Activated naive CD4-positive, alpha-beta T cell (primary cell): ENCODE data around the gene RASAL2.
"Not testable (repeated sequence)": the region's sequence is repeated elsewhere in the genome, so short reads cannot be mapped to it uniquely, and the experiment has no call there.

ENCODE experiments used
- DNase-seq, 4 experiments: peaks; one replicate each; lab custom pipeline; 2025; lab: John Stamatoyannopoulos, UW

Gene RASAL2

DNA sequence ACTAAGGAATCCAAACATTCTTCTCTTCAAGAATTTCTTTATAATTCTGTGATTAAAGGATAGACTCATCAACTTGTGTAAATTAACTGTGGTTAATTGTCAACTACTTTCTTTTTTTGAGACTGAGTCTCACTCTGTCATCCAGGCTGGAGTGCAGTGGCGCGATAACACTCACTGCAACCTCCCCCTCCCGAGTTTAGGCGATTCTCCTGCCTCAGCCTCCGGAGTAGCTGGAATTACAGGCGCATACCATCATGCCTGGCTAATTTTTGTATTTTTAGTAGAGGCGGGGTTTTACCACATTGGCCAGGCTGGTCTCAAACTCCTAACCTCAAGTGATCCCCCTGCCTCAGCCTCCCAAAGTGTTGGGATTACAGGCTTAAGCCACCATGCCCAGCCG, 296.4 kb downstream of the RASAL2 start:
- DNase-seq: not testable (repeated sequence)

GRCh38 chr1:178393370-178393769, 299.5 kb downstream of the RASAL2 start:
- DNase-seq: no peak

DNA sequence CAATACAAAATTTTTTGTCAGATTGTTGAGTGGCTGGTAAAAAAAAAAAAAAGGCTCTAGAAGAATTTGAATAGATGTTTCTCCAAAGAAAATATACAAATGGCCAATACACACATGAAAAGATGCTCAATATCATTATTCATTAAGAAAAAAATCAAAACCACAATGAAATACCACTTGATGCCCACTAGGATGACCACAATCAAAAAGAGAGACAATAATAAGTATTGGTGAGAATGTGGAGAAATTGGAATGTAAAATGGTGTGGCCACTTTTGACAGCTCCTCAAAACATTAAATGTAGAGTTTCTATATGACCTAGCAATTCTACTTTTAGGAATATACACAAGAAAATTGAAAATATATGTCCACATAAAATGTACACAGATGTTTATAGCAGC, 302.9 kb downstream of the RASAL2 start:
- DNase-seq: no peak

- no peak for DNase-seq
These were observed 303.8 kb downstream of the RASAL2 start for GRCh38 chr1:178397678-178398077.

DNA sequence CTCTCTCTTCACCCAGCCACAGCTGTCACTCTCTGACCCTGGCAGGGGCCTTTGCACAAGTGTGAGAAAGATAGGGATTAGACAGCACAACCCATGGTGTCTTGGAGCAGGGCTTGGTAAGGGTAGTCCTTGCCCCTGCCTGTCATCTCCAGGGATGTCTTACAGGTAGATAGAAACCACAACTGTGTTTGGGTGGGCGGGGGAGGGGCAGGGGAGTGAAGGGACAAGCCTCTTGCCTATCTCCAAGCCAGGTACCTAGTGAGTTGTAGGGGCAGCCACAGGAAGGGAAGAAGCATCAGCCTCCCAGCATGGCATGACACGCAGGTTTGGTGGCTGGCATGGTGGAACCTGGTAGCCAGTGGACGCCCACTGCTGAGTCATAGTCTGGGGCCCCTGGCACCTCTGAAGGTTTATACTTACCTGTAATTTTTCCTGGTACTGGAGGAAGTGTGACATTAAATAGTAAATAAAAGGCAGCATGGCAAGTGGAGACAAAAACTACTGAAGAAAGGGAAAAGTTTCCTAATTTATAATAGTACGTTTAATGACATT, 305.3 kb downstream of the RASAL2 start:
- no peak for DNase-seq

GRCh38 chr1:178405137-178405536, 311.2 kb downstream of the RASAL2 start:
- no peak for DNase-seq

DNA sequence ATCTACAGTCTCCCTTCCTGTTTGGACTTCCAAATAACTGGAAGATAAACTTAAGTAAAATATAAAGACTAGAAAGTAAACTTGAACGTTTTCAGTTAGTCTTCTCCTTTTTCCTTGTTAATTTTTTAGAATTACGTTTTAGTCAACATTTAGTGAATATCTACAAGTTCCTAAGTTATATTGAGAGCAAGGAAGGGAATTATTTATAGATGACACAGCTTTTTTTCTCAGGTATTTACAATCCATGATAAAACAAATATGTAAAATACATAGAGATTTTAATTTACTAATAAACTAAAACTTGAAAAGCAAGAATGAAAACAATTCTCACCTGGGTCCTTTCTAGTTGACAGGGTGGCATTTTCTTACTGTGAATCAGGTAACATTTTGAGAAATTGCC, 313.3 kb downstream of the RASAL2 start:
- no peak for DNase-seq

DNA sequence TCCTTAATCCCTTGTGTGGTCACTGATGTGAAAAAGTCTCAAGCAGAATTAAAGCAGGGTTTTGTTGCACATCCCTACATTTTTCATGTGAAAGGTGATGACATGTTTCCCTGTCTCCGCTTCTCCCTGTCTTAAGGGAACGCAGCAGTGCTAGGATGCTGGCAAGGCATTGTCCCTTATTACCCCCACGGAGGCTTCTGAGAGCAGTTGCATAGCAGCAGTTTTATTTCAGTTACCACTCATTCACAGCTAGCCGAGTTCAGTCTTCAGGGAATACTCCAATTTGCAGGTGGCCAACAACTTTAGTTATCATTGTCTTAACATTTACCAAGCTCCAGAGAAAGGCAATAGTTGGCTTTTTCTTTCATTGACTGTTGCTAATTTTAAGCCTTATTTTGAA, 313.8 kb downstream of the RASAL2 start:
- no peak for DNase-seq

DNA sequence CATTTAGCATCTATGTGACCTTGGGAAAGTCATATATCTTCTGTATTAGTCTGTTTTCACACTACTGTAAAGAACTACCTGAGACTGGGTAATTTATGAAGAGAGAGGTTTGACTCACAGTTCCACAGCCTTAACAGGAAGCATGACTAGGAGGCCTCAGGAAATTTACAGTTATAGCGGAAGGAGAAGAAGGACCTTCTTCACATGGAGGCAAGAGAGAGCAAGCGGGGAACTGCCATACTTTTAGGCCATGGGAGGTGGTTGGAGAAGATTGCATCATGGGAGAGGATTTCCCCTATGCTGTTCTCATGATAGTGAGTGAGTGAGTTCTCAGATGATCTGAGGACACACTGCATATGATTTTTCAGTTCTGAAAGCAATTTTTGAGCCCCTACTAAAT, 315.0 kb downstream of the RASAL2 start:
- no peak for DNase-seq

GRCh38 chr1:178409541-178409940, 315.6 kb downstream of the RASAL2 start:
- no peak for DNase-seq

GRCh38 chr1:178411756-178412399, 318.0 kb downstream of the RASAL2 start:
- DNase-seq: no peak

- DNase-seq: no peak
These were observed 318.5 kb downstream of the RASAL2 start for GRCh38 chr1:178412400-178412770.

DNA sequence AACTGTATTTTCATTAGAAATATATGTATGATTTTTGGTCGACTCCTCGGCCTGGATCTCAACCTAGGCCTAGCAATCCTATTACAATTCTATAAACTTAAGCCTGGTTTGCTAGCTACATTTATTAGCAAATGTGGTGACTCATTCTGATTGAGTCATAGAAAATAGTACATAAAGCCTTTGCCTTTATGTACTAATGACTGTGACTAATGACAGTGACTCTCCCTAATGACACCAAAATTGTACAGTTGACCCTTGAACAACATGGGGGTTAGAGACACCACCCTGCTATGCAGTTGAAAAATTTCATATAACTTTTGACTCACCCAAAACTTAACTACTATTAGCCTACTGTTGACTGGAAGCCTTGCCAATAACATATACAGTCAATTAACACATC, 324.0 kb downstream of the RASAL2 start:
- no peak for DNase-seq

DNA sequence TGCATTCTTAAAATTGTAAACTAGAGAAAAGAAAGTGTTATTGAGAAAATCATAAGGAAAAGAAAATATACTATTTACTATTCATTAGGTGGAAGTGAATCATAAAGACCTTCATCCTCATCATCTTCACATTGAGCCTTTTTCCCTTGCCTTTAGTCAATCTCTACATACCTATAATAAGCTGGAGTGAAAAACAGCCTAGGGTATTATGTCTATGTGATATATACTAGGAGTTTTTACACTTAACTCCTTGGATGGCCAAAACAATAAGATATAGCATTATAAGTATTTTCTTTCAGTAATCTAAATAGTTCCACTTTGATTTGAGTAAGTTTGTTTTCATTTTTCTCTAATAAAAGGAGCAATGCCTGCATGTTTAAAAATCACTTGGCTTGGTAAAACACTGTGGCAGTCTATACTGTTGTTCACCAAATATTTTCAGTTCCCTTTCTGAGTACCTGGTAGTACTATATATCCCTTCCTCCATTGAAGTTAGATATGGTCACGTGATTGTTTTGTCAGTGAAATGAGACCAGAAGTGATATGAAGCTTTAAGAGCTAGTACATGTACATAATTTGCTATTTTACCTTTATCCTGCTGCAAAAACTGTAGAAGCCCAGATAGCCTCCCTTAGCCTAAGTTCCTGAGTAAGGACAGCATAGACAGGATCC, 324.5 kb downstream of the RASAL2 start:
- no peak for DNase-seq

DNA sequence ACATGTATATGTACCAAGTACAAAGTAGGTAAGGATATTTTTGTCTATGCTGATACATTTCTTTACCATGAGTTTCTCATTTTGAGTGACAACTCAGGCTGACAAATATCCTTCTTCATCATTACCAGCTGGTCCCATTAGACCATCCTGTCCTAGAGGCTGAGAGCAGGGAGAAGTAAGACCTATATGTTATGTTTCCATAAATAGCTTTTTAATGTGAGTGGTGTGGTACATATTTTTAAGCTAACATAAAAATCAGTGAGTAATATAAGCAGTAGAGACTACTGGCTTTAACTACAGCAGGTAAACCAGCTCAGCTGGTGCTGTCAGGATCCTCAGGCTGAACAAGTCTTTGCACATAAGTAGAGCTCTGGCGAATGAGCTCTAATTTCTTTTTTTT, 340.5 kb downstream of the RASAL2 start:
- DNase-seq: no peak

GRCh38 chr1:178434899-178435435, 341.1 kb downstream of the RASAL2 start:
- DNase-seq: no peak

DNA sequence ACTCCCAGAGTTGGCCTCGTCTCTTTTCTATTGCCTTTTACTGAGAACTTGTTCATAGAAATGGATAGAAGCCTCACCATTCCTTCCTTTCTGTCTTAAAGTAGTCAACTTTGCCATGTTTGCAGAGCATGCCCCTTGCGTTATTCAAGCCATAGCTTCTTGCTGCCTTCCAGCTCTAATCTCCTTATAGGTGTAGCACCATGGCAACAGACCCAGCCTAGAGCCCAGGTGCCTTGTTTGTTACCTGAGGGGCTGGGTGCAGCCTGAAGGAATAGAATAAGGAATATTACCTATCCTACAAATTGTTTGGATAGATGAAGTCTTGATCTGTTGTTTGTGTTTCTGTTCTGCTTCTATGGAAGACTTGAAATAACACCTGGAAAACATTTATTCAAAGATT, 343.0 kb downstream of the RASAL2 start:
- no peak for DNase-seq

GRCh38 chr1:178438432-178438831, 344.5 kb downstream of the RASAL2 start:
- no peak for DNase-seq

DNA sequence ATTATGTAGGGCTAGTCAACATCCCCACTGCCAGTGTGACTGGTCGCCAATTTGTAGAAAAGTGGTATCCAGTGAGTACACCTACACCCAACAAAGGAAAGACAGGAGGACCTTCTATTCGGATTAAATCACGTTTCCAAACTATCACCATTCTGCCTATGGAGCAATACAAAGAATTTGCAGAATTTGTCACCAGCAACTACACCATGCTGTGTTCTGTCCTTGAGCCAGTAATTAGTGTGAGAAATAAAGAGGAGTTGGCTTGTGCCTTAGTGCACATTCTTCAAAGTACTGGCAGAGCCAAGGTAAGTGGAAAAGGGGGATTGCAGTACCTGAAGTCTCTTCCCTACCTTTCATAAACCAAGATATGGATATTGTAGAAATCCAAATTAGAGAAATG, 349.0 kb downstream of the RASAL2 start:
- DNase-seq: no peak

GRCh38 chr1:178450871-178451270, 357.0 kb downstream of the RASAL2 start:
- DNase-seq: no peak

GRCh38 chr1:178451529-178451928, 357.6 kb downstream of the RASAL2 start:
- no peak for DNase-seq

DNA sequence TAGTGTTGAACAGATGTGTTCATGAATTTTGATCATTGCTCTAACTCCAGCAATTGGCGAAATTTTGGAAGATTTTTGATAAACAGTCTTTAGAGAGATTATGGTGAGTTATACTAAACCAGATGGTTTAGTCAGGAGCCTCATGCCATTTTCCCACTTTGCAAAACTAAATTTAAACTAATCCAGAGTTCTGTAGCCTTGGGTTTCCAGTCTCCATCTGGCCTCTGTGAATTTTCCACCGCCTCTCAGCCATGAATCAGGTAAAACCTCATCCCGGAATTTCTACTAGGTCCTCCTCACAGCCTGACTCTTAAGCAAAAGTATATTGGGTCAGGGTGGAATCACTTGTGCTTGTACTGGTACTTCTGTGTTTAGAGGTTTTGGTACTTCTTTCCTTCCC, 358.1 kb downstream of the RASAL2 start:
- DNase-seq: no peak

DNA sequence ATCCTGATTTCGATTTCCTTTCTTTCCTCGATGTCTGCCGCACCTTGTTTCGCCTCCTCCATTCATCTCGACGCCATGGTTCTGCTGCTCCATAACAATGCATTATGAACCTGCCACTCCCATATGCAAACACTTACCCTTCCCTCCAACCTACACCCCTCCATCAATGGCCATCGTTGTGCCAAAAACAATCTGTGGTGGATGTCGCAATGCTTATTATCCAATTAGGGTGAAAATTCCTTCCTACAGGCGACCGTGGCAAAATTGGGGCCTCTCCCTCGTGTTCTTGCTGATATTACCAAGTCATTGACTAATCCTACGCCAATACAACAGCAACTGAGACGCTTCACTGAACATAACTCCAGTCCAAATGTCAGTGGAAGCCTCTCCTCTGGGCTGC, 362.6 kb downstream of the RASAL2 start:
- no peak for DNase-seq

- DNase-seq: no peak
These were observed 363.7 kb downstream of the RASAL2 start for GRCh38 chr1:178457651-178458050.
